Measurements from ENCODE around the gene STOML1. TPM values are rescaled to one million over a fixed set of nuclear protein-coding genes. Genes with fewer than 3 reads are reported as not detected.

STOML1 gene
- total RNA-seq, 1 experiment from 2014 or later: 4.3 TPM

DNA sequence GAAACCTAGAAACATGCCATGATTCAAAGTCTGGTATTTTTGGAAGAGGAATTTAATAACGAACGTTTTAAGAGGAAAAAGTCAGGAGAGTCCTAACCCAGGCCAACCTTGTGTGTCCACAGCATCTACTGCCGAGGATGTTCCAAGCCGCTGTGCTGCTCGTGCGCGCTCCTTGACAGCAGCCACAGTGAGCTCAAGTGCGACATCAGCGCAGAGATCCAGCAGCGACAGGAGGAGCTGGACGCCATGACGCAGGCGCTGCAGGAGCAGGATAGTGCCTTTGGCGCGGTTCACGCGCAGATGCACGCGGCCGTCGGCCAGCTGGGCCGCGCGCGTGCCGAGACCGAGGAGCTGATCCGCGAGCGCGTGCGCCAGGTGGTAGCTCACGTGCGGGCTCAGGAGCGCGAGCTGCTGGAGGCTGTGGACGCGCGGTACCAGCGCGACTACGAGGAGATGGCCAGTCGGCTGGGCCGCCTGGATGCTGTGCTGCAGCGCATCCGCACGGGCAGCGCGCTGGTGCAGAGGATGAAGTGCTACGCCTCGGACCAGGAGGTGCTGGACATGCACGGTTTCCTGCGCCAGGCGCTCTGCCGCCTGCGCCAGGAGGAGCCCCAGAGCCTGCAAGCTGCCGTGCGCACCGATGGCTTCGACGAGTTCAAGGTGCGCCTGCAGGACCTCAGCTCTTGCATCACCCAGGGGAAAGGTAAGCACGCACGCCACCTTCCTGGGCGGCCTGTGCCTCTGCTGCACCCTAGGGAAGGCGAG, 30.8 kb upstream of the STOML1 start:
- no peak for DNase-seq (ENCODE audit: extremely low read depth, low read depth)

DNA sequence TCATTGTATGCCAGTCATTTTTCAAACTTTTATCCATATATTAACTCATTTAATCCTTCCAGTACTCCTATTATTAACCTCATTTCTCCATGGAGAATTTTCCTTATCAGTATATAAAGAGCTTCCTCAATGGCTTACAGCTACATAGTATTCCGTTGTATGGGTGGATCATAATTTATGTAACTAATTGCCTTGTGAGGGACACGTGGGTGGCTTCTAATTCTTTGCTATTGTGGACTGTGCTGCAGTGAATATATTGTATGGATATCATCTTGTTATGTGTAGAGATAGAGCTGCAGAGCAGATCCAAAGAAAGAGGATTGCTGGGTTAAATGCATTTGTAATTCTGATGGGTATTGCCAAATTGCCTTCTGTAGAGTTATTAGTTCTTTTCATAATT, 27.6 kb upstream of the STOML1 start:
- DNase-seq (ENCODE audit: extremely low read depth, low read depth): no peak

DNA sequence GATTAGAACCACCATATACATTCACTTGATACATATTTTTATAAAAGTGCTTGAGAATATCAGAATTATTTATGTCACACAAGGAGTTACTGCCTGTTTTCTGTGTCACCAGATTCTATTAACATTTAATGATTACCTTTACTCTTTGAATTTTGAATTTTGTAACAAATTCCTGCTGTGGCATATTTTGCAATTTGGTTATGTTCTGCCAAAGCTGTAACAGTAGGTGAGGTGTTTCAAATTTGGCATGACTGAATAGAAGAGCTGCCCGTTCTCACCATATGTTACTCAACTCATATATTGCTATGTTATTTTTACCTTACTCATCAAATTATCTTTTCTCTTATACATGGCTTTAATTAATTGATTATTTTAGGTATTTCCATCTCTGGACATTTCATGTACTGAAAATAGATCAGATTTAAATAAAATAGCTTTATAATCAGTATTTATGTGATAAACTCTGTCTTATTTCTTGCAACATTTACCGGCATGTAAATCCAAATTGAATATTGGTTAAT, 21.3 kb upstream of the STOML1 start:
- no peak for DNase-seq (ENCODE audit: extremely low read depth, low read depth)

DNA sequence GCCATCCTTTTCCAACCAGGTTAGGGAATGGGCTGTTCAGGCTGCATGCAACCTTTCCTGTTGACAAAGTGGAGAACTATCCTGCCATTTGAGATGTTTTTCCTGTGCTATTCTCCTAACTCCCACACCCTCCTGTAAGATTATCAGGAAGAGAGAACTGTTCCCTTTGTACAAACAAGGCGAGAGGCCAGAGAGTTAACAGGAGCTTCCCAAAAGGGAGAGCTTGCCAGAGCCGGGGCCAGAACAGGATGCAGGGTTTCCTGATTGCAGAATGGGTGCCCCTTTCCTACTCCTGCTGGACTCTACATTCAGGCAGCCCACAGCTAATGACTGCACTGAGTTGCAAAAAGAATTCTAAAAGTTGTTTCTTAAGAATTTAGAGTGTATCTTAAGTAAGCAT, 19.5 kb upstream of the STOML1 start:
- no peak for DNase-seq (ENCODE audit: extremely low read depth, low read depth)

DNA sequence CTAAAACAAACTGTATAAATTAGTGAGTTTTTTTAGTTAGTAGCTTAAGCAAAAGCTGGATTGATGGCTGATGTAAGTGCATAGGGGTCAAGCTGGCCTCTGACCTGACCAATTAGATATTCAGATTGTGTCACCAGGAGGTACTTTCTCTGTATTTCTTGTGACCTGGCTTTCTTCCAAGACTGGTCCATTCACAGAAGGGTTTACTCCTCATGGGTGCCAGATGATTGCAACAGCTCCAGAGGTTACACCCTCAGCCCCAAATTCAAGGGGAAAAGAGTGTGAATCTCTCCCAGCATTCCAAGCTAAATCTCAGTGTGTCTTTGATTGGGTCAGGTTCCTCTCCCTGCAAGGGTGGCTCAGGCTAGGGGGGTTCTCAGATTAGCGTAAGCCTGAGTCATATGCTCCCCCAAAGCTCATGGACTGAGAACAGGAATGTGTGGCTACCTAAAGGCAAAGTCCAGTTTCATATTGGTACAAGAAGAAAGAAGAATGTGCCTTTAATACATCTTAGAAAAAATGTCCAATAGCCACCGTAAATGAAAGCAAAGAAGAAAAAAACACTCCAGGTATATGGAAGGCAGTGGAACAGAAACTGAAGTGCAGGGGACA, 18.9 kb upstream of the STOML1 start:
- DNase-seq (ENCODE audit: extremely low read depth, low read depth): no peak

DNA sequence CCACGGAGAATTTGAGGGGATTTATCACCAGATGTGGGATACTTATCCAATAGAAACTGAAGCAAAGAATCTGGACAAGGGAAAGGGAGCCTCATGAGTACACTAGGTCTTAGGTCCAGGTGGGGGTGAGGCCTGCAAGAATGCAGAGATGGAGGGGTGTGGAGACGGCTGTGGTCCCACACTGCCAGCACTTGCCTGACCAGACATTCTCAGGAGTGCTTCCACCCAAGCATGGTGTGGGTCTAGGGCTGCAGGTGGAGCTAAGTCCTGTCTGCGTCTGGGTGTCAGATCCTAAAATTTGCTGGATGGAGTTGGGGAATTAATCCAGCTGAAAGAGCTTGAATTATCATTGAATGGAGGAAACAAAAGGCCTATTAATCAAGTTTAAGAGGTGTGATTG, 16.8 kb upstream of the STOML1 start:
- DNase-seq (ENCODE audit: extremely low read depth, low read depth): no peak

DNA sequence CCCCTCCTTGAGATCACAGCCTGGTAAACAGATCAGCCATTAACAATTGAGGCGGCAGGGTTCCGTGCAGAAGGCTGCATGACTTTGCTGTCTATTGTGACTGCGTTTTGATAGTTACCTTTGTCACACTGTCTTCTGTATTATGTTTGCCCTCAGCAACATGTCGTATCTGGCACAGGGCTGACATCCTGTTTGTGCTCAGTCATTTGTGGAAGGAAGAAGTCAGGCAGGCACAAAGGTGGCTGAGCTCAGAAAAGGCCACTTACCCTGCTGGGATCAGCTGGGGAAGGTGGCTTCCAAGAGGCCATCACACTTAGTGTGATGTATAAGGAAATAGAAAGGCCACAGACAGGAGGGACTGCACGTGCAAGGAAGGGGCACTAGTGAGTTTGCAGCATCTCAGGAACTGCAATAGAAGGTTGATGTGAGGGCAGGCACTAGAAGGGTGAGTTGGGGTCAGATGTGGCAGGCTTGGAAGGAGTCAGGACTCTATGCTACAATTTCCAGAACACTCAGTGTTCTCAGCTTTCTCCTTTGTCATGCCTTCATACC, 15.8 kb upstream of the STOML1 start:
- DNase-seq (ENCODE audit: extremely low read depth, low read depth): no peak

DNA sequence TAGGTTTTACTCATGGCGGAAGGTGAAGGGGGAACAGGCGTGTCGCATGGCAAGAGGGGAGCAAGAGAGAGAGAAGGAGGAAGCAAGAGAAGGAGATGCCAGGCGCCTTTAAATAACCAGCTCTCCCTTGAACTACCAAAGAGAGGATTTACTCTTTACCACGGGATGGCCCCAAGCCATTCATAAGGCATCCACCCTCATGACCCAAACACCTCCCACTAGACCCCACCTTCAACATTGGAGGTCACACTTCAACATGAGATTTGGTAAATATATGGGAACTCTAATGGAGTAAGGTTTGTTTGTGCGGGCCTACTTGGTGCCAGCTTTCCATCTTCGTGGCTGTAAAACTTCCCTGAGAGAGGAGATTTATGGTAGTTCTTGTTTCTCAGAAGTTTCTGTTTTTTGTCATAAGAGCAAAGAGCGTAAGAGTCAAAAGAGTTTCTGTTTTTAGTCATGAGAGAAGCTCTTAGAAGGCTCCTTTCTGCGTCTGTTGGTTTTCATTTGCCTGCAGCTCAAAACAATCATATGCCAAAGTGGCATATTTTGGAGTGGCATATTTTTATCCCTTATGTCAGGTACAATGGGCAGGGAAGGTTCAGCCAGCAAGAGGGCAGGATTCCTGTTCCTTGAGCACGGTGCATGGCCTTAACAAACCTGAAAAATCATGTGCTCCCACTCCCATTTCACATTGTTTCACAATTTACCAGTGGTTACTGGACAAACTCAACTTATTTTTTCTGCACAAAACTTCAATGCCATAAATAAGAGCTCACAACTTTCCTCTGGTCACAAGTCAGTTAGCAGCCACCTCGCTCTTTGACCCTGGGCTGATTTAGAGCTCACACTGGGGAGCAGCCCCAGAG, 14.9 kb upstream of the STOML1 start:
- DNase-seq (ENCODE audit: extremely low read depth, low read depth): no peak

DNA sequence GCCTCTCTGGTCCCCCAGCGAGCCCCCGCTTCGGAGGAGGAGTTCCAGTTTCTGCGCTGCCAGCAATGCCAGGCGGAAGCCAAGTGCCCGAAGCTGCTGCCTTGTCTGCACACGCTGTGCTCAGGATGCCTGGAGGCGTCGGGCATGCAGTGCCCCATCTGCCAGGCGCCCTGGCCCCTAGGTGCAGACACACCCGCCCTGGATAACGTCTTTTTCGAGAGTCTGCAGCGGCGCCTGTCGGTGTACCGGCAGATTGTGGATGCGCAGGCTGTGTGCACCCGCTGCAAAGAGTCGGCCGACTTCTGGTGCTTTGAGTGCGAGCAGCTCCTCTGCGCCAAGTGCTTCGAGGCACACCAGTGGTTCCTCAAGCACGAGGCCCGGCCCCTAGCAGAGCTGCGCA, 5.9 kb upstream of the STOML1 start:
- no peak for DNase-seq (ENCODE audit: extremely low read depth, low read depth)

DNA sequence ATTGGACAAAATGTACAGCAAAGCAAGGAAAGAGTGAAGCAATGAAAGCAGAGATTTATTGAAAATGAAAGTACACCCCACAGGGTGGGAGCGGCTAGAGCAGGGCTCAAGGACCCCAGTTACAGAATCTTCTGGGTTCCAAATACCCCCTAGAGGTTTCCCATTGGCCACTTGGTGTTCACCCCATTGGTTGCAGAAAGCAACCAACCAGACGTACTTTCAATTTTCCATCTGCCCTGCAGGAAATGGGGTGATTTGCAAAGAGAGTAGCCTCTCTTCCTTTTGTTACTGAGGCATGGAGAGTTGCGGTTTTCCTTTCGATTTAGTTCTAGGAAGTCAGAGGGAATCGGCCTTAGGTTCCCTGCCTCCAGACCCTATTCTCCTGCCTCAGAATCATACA, 4.8 kb upstream of the STOML1 start:
- no peak for DNase-seq (ENCODE audit: extremely low read depth, low read depth)

DNA sequence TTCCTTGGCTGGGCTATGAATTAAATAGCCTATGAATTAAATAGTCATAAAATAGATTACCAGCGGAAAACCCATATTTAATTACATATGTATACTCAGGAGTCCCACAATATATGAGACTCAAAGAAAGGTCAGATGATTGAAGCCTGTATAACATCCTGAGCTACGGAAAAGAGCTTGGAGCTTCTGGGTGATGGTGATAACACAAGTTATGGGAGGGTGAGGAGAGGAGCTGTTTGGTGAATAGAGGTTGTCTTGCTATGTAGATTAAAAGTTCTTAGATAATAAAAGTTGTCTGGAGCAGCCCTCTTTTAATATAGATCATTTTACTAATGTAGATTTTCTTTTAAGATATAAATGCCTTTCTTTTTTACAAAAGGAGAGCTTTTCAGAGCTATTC, 4.2 kb upstream of the STOML1 start:
- DNase-seq (ENCODE audit: extremely low read depth, low read depth): no peak

DNA sequence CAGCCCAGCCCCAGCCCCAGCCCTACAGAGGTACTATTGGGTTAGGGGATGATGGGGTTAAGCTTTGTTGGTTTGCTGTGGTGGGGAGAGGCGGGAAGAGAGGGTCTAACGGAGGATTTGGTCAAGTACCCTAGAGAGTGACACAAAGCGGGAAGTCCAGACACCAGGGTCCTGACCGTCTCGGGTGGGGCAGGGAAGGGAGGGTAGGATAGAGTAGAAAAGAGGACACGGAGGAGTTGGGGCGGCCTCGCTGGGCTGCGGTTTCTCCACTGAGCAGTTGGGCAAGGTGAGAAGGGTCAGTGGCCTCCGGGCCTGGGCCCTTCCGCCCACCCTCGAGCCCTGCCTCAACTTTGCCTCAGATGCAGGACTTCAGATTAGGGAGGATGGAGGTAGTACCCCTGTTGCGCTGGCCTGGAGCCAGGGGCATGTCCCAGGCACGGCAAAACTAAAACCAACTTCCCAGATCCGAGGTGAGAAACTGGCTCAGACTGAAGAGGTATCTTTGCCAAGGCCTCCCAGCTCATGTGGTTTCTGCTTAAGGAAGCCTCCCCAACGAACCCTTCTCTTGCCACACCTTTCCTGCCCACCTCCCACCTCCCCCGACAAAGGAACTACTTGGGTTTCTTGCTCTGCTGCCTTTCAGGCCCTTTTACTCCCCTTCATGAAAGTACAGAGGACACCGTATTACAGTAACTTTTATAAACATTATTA, 3.0 kb upstream of the STOML1 start:
- no peak for DNase-seq (ENCODE audit: extremely low read depth, low read depth)

DNA sequence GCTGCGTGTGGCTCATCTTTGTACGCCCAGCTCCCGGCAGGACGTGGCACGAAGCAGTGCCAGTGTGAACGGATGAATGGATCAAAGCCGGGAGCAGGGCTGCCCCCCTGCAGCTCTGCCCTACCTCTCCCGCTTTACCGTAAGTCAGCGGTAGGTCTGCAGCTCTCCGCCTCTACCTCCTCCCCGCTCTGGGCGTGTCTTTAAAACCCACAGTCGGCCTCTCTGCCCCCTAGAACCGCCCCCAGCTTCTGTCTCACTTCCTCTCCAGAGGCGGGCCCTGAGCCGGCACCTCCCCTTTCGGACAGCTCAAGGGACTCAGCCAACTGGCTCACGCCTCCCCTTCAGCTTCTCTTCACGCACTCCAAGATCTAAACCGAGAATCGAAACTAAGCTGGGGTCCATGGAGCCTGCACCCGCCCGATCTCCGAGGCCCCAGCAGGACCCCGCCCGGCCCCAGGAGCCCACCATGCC, 2.4 kb upstream of the STOML1 start, which contains the start of gene PML:
TSS of gene PML (plus strand) at position 304 of the 471 bp plus-strand sequence. CDS start at position 401, 97 bp downstream.
- DNase-seq (ENCODE audit: extremely low read depth, low read depth): peak; percentile 92

DNA sequence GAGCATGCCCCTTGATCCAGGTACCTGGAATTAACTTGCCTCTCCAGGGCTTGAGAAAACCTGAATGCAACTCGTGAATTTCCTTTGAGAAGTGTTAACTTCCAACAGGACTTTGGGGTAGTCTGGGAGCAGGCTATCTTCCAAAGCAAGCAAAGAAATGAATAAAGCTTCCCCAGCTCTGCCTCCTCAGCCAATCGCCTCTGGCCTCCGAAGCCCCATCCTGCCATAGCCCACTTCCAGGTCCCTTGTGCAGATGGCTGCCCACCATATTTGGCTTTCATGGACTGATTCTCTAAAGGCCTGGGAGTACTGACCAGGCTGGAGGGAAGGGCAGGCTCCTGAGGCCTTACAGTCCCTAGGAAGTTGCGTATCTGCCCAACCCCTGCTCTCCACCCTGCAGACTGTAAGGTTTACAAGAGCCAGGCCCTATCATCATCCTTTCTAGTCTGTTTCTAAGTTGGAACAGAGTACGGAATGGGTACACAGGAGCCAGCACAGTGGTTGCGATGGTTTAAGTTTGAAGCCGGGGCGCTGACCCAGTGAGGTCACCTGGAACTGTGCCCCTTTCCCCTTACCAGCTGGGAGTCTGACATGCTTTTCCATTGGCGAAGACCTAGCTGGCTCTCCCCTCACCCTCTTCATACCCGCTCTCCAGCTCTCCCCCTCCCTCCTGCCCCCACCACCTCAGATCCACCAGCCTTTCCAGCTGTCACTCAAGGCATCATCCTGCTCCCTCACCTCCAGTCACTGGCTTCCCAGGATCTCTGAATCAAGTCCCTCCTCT, 1.3 kb upstream of the STOML1 start:
- DNase-seq (ENCODE audit: extremely low read depth, low read depth): no peak

DNA sequence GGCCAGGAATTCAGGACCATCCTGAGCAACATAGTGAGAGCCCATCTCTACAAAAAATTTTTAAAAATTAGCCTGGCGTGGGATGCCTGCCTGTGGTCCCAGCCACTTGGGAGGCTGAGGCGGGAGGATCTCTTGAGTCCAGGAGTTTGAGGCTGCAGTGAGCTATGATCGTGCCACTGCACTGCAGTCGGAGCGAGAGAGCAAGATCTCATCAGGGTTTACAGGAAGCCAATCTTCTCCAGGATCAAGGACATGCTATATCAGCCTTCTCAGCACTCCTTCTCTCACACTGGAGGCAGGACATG, 451 bp upstream of the STOML1 start:
- DNase-seq (ENCODE audit: extremely low read depth, low read depth): no peak

DNA sequence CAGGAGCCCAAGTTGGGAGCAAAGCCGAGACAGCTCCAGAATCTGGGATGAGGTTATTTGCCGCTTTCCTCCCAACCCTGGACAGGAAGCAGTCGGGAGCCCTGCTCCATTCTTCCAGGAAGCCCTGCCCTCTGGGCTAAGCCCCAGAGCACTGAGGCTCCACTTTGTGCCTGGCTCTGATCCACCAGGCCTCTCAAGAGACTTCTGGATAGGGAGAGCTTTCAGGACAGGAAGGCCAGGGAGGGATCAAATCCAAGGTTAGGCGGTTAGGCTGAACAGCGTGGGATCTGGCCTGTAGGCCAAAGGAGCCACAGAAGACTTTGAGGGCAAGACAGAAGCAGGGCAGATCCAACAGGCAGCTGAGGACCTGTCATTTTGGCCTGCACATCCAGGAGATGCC, 835 bp downstream of the STOML1 start:
- no peak for DNase-seq (ENCODE audit: extremely low read depth, low read depth)

DNA sequence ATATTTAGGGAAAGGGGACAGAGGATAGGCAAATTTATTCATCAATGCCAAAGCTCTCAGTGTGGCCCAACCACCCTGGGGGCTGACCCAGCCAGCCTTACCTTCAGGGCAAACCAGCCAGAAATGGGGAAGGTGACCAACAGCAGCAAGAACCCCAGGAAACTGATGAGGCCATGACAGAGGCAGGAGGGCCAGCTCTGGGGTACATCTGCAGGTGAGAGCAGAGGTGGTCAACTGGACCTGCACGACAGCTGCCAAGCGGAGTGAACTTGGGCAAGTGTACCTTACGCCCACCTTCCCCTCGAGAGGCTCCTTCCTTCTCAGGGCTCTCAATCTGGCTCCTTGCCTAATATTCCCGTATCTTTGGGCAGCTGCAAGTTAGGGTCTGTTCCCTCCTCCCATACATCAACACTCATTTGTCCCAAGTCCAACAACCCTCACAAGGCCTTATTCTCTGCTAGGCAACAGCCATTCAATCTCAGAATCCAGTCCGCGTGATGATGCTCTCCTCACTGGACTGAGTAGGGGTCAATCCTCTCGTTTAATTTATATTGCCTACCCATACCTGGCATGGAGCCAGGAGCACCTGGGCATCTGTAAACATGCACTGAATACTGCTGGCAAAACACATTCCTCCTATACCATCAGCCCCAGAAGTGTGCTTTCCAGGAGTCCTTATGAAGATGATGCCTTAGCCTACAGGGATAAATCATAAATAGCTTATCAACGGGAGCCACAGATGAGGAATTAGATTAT, 1.7 kb downstream of the STOML1 start:
- DNase-seq (ENCODE audit: extremely low read depth, low read depth): no peak

DNA sequence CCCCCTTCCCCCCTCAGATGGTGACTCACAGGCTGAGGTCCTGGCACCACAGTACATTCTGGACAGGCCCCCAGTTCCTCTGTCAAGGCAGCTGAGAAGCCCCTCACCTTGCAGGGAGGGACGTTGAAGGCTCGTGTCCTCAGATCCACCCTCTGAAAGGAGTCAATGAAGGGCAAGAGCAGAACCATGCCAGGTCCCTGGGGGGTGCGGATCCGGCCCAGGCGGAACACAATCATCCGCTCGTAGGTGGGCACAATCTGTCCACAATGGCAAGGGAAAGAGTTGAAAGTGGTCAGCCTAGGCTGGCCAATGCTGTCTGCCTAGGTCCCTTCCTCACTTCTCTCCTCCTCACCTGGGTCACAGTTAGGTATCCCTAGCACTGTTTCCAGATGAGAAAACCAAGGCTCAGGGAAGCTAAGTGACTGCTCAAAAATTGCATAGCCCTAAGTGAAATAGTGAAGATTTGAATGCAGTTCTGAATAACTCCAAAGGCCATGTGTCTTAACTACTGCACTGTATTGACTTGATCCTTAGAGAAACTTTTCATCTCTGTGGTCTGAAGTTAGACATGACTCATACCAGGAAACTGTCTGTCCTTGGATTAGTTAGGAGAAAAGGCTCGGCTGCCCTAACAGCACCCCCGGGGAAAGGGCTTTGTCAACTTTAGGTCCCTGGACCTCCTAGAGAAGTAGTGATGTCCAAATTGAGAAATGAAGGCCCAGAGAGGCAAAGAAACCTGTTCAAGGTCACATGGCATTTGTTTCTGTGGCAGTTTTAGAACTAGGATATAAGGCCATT, 2.9 kb downstream of the STOML1 start:
- no peak for DNase-seq (ENCODE audit: extremely low read depth, low read depth)
